Measurements from ENCODE around the gene L1CAM. TPM values are rescaled to one million over a fixed set of nuclear protein-coding genes. Genes with fewer than 3 reads are reported as not detected.

Gene L1CAM
- total RNA-seq, 1 donor from 2014 or later, result 1.4 TPM

DNA sequence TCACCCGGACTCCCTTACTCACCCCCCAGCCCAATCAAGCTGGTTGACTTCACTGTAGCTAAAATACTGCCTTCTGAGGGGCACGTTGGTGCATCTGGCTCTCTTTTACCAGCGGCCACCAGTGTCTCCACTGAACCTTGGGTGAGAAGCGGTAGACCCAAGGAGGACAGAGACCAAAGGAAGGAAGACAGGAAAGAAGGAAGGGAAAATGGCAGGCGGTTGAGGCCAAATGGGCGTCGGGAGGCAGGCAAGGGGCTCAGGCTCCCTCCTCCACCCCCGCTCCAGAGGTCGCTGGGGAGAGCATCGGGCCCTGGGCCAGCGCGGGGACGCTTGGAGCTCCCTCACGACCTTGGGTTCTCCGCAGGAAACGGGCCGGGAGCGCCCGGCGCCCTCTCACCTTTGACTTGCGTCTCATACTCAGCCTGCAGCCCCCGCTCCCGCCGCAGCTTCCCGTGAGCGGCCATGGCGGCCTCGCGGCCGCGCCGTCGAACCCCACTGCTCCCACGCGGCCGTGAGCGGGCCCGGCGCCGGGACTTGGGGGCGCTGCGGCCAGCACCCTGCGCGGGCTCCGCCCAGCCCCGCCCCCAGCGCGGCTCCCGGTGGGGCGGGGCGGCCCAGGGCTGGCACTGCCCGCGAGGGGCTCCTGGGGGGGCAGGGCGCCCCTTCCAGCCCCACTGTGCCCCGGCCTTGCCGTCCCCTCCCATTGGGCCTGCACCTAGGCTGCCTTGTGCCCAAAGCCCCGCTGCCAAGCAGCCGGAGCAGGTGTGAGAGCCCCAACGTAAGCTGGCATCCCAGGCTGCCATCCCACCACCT lies 40.0 kb upstream of the L1CAM start, which contains the start of gene ARHGAP4:
TSS of gene ARHGAP4 (minus strand) at position 526 of the 813 bp plus-strand sequence. CDS start at position 464, 62 bp downstream.
- peak within 1 kb of the TSS; percentile 78 for H3K4me3 Mint-ChIP-seq (ENCODE audit: low read depth)
- no peak for DNase-seq (ENCODE audit: low spot score, unreplicated experiment)
- peaks cover 3% of the 10 kb centered on the region for H3K9me3 Mint-ChIP-seq (ENCODE audit: low read depth)
- H3K36me3 Mint-ChIP-seq (ENCODE audit: insufficient read depth), result no peaks in the 10 kb centered on the region
- peaks cover 6% of the 10 kb centered on the region for H3K4me1 Mint-ChIP-seq (ENCODE audit: low read depth)
- peak within 1 kb of the TSS; percentile 93 for H3K27ac Mint-ChIP-seq
- no peaks in the 10 kb centered on the region for H3K27me3 Mint-ChIP-seq
- TF ChIP-seq, protein P1, sequence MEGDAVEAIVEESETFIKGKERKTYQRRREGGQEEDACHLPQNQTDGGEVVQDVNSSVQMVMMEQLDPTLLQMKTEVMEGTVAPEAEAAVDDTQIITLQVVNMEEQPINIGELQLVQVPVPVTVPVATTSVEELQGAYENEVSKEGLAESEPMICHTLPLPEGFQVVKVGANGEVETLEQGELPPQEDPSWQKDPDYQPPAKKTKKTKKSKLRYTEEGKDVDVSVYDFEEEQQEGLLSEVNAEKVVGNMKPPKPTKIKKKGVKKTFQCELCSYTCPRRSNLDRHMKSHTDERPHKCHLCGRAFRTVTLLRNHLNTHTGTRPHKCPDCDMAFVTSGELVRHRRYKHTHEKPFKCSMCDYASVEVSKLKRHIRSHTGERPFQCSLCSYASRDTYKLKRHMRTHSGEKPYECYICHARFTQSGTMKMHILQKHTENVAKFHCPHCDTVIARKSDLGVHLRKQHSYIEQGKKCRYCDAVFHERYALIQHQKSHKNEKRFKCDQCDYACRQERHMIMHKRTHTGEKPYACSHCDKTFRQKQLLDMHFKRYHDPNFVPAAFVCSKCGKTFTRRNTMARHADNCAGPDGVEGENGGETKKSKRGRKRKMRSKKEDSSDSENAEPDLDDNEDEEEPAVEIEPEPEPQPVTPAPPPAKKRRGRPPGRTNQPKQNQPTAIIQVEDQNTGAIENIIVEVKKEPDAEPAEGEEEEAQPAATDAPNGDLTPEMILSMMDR (IDR thresholded peaks at IDR 0.05; ENCODE audit: unreplicated experiment), result no peak

DNA sequence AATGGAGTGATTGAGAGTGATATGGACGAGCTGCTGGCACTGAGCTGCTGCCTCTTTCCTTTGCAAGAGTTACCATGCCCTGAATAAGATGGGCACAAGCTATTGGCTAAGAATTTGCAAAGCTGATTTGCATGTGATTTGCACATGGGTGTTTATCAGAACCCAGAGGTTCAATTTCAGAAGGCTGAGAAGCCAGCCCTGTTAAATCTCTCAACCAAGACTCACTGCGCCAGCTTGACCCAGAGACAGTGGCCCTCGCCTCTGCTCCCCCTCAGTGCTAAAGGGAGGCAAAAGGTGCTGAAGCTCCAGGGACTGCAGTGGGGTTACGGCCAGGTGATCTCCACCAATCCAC lies 39.4 kb upstream of the L1CAM start:
- peak overlapping the region; percentile 54 for H3K4me3 Mint-ChIP-seq (ENCODE audit: low read depth)
- H3K4me1 Mint-ChIP-seq (ENCODE audit: low read depth), result peaks cover 6% of the 10 kb centered on the region
- H3K27me3 Mint-ChIP-seq, result no peaks in the 10 kb centered on the region
- no peaks in the 10 kb centered on the region for H3K36me3 Mint-ChIP-seq (ENCODE audit: insufficient read depth)
- H3K9me3 Mint-ChIP-seq (ENCODE audit: low read depth), result peaks cover 3% of the 10 kb centered on the region
- TF ChIP-seq, protein P1 (IDR thresholded peaks at IDR 0.05; ENCODE audit: unreplicated experiment), result no peak
- no peak for DNase-seq (ENCODE audit: low spot score, unreplicated experiment)
- H3K27ac Mint-ChIP-seq, result no peak overlapping the region

DNA sequence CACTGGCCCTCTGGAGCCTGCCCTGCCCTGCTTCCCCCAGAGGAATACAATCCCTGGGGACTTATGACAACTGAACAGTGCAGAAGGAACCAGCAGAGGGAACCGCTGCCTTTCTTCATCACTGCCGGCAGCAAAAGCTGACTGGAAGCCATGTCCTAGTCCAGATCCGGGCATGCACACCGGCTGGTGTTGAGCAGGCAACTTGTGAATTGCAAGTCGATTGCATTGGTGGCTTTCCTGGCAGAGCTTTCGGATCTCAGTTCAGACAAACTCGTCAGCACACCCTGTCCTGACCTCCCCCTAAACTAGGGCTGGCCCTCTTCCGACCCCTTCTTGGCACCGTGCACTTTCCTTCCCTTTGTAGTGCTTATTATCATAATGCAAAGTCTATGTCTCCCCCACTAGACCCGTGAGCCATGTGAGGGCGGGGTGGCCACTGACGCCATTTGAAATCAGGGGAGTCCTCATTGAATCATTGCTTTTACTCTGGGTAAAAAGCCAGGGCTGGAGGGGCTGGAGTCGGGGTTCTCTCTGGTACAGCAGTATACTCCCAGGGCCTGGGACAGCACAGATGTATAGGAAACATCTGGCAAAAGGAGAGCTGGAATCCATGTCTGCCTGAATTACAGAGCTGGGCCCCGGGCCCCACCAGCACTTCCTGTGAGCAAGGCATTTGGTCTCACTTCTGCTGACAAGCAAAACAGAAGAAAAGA lies 38.3 kb upstream of the L1CAM start:
- Mint-ChIP-seq H3K9me3 (ENCODE audit: low read depth) (peaks cover 3% of the 10 kb centered on the region), H3K4me3 (ENCODE audit: low read depth) (no peak overlapping the region), H3K36me3 (ENCODE audit: insufficient read depth) (no peaks in the 10 kb centered on the region), H3K4me1 (ENCODE audit: low read depth) (peaks cover 6% of the 10 kb centered on the region), H3K27ac (no peak overlapping the region), H3K27me3 (no peaks in the 10 kb centered on the region)
- TF ChIP-seq, protein P1 (IDR thresholded peaks at IDR 0.05; ENCODE audit: unreplicated experiment), result peak; percentile 22
- DNase-seq (ENCODE audit: low spot score, unreplicated experiment), result no peak

DNA sequence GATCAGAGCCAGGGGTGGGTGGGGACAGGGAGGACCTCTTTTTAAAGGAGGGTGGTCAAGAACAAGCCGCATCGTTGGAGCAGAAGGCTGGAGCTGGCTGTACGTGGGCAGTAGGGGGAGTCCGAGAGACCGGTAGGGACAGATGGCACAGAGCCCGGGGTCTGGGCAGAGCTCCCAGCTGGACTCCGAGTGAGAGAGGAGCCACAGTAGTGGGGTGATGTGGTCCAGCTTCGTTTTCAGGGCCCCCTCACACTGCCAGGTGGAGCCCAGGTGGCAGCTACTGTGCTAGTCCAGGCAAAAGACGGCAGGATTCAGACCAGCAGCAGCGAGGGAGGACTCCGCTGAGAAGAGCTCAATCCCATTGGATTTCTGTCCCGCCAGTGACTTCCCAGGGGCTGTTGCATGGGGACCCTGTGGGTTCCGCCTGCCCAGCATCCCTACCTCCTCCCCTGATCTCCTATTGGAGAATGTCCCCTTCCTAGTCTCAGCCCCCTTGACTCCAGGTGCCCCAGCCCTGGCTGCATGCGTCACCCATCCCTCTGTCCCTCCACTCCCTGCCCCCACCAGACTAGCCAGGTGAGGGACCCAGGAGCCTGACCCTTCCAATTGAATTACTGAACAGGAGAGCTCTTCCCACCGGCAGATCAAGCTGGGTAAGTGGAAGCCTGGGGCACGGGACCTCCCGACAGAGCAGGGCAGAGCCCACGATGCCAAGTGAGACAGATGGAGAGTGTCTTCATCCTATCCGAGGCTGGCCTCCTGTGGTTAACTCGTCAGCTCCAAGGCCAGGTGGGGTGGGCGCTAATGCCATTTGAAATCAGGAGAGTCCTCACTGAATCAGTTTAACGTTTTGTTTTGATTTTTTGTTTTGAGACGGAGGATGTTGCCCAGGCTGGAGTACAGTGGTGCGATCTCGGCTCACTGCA lies 37.2 kb upstream of the L1CAM start:
- no peak overlapping the region for H3K4me3 Mint-ChIP-seq (ENCODE audit: low read depth)
- H3K27me3 Mint-ChIP-seq, result no peaks in the 10 kb centered on the region
- no peak for DNase-seq (ENCODE audit: low spot score, unreplicated experiment)
- H3K4me1 Mint-ChIP-seq (ENCODE audit: low read depth), result peaks cover 2% of the 10 kb centered on the region
- TF ChIP-seq, protein P1 (IDR thresholded peaks at IDR 0.05; ENCODE audit: unreplicated experiment), result peak; percentile 33
- H3K36me3 Mint-ChIP-seq (ENCODE audit: insufficient read depth), result no peaks in the 10 kb centered on the region
- no peaks in the 10 kb centered on the region for H3K9me3 Mint-ChIP-seq (ENCODE audit: low read depth)
- H3K27ac Mint-ChIP-seq, result no peak overlapping the region

Measured in progenitor cell of endocrine pancreas (in vitro differentiated cells).